Mesodermal cell (in vitro differentiated cells): ENCODE results near the gene FURIN.

Experiments used
- H3K27ac ChIP-seq: 2 replicates; pipeline ENCODE4 v1.7.0; 2013; ENCODE audit warnings: mild to moderate bottlenecking, low read depth, low read length, moderate library complexity; ENCODE audit not compliant: severe bottlenecking
- H3K36me3 ChIP-seq: 2 replicates; pipeline ENCODE4 v1.7.1; 2013; ENCODE audit warnings: mild to moderate bottlenecking, low read length, moderate library complexity; ENCODE audit not compliant: control insufficient read depth, insufficient read depth
- H3K4me1 ChIP-seq: one replicate; pipeline ENCODE4 v1.7.1; 2013; ENCODE audit warnings: mild to moderate bottlenecking, low read length; ENCODE audit not compliant: insufficient read depth, control insufficient read depth, poor library complexity, severe bottlenecking
- H3K4me3 ChIP-seq: 2 replicates; pipeline ENCODE4 v1.7.0; 2013; ENCODE audit warnings: low read length, control low read depth, mild to moderate bottlenecking; ENCODE audit not compliant: insufficient read depth, poor library complexity, severe bottlenecking; ENCODE audit errors: extremely low read depth
- H3K9me3 ChIP-seq: 2 replicates; pipeline ENCODE4 v1.7.1; 2013; ENCODE audit warnings: mild to moderate bottlenecking, low read length, moderate library complexity; ENCODE audit not compliant: control insufficient read depth
- whole genome bisulfite sequencing, 2 experiments: methylation state at CpG; one replicate each; pipeline ENCODE4 v1.1.5; 2013; ENCODE audit warnings: missing lambda C conversion rate in 2 of 2; ENCODE audit not compliant: insufficient coverage in 2 of 2; 5-methylcytosine and 5-hydroxymethylcytosine counted together

The FURIN gene

DNA sequence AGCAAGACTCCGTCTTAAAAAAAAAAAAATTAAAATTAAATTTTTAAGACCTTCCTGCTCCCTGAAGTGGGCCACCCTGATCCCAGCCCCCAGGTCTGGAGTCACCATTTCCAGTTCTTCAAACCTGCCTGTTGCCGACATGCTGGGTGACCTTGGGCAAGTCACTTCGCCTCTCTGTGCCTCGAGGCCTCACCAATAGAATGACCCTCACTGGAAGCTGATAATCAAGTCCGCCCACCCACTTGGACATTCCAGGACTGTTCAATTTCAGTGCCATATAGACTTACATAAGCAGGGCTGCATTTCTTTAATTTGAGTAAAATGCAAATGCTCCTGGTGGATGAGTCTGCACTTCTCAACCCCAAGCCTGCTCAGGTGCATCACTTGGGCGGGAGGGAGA lies 39.3 kb upstream of the FURIN start:
- Histone ChIP-seq H3K27ac (no peak overlapping the region), H3K4me3 (no peak overlapping the region), H3K36me3 (no peaks in the 10 kb centered on the region), H3K9me3 (no peaks in the 10 kb centered on the region), H3K4me1 (no peaks in the 10 kb centered on the region)
- WGBS, 2 experiments = 94% methylated on average over 3 to 5 of the region's 6 CpGs

DNA sequence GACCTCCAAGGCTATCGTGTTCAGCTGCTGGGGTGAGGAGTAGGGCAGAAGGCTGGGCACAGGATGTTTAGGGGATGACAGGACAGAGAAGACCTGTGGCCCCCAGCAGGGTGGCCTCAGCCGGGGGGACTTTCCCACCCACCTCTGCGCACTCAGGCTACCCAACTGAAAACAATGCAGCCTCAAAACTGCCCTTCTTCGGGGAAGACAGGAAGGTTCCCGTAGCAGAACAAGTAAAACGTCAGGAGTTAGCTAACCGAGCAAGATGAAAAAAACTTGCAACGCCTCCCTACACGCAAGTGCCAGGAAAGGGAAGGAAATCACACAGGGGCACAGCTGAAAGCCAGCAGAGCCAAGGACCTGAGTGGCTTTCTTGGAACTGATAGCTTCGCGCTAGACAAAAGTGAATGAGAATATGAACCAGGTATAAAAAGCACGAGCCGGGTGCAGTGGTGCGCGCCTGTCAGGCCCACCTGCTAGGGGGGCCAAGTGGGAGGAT lies 38.4 kb upstream of the FURIN start:
- H3K36me3 ChIP-seq = no peaks in the 10 kb centered on the region
- H3K9me3 ChIP-seq = no peaks in the 10 kb centered on the region
- H3K4me3 ChIP-seq = no peak overlapping the region
- WGBS, 2 experiments = 85 to 96% methylated on average over 8 to 14 of the region's 15 CpGs
- peaks cover 5% of the 10 kb centered on the region for H3K4me1 ChIP-seq
- H3K27ac ChIP-seq = no peak overlapping the region

DNA sequence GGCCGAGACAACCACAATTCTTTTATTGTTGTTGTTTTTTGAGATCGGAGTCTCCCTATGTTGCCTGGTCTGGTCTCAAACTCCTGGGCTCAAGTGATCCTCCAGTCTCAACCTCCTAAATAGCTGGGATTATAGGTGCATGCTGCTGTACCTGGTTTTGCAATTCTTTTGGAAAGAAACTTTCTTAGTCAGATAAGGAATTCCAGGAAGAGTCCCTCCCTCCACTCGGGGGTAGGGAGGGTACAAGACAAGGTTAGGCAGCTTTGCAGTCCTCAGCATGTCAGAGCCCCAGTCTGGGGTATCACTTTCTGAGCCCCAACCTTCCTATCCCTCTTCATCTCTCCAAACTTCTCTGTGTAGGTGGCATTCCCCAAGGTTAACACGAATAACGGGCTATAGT lies 33.8 kb upstream of the FURIN start:
- H3K4me3 ChIP-seq = no peak overlapping the region
- no peaks in the 10 kb centered on the region for H3K36me3 ChIP-seq
- 79 to 81% methylated on average over 3 to 4 of the region's 5 CpGs for WGBS, 2 experiments
- H3K27ac ChIP-seq = no peak overlapping the region
- no peaks in the 10 kb centered on the region for H3K9me3 ChIP-seq
- peaks cover 19% of the 10 kb centered on the region for H3K4me1 ChIP-seq

DNA sequence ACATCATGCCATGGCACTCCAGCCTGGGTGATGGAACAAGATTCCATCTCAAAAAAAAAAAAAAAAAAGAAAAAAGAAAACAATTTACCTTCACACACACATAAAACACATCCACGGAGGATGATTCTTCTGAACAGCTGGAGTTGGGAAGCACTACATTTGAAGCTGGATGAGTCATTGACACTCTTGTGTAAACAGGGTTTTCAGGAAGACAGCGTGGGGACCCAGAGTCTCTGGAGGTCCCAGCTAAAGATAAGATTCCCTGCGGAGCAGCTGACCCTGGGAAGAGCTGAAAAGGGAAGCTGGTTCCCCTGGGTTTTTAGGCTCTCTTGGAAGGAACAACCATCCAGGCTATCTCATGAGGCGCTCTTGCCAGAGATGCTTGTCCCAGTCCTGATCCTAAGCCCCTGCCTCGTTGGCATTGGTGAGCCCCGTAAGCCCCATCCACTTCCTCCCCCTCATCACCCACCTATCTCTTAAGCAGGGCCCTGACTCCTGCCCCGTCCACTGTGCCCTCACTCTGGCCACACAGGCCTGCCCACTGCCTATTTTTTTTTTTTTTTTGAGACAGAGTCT lies 32.0 kb upstream of the FURIN start:
- 68 to 81% methylated on average over 4 to 6 of the region's 7 CpGs for WGBS, 2 experiments
- H3K9me3 ChIP-seq = no peaks in the 10 kb centered on the region
- H3K27ac ChIP-seq = peak overlapping the region; percentile 80
- no peak overlapping the region for H3K4me3 ChIP-seq
- H3K4me1 ChIP-seq = peaks cover 31% of the 10 kb centered on the region
- H3K36me3 ChIP-seq = no peaks in the 10 kb centered on the region

DNA sequence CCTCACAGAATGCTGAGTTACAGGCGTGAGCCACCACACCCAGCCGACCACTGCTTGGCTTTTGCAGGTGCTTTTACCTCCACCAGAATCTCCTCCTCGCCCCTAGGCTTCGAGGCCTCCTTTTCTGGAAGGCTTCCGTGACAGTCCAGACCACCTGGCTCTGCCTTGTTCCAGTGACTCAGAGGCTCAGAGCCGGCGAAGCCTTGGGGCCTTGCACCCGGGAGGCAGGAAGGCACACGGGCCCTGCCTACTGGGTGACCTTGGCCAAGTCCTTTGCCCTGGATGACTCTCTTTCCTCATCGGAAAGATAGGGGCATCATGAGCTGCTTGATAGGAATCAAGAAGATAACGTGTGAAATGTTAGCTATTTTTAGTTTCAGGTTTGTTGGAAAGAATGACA lies 31.3 kb upstream of the FURIN start:
- Histone ChIP-seq H3K4me3 (no peak overlapping the region), H3K36me3 (no peaks in the 10 kb centered on the region), H3K9me3 (no peaks in the 10 kb centered on the region), H3K27ac (peak overlapping the region; percentile 10), H3K4me1 (peaks cover 31% of the 10 kb centered on the region)
- WGBS, 2 experiments = 94 to 98% methylated on average over 11 of the region's 11 CpGs

DNA sequence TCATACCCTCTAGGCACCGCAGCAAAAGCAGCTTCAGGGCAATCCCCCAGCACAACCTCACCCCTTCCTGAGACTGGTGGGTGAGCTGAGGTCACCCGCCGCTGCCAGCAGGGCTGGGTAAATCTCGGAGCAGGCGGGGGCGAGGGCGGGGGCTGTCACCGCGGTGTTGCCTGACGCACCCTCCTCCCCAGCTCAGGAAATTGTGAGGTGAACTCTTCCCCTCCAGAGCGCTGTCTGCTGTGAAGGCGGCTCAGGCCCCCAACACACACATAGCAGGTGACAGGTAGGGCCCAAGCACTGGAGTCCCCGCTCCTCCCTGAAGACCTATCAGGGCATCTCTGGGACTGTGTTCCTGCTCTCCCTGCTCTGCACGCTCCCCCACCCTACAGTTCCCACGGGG lies 30.2 kb upstream of the FURIN start:
- H3K4me3 ChIP-seq = no peak overlapping the region
- peaks cover 31% of the 10 kb centered on the region for H3K4me1 ChIP-seq
- no peaks in the 10 kb centered on the region for H3K36me3 ChIP-seq
- H3K27ac ChIP-seq = no peak overlapping the region
- 93 to 95% methylated on average over 12 of the region's 15 CpGs for WGBS, 2 experiments
- H3K9me3 ChIP-seq = no peaks in the 10 kb centered on the region

DNA sequence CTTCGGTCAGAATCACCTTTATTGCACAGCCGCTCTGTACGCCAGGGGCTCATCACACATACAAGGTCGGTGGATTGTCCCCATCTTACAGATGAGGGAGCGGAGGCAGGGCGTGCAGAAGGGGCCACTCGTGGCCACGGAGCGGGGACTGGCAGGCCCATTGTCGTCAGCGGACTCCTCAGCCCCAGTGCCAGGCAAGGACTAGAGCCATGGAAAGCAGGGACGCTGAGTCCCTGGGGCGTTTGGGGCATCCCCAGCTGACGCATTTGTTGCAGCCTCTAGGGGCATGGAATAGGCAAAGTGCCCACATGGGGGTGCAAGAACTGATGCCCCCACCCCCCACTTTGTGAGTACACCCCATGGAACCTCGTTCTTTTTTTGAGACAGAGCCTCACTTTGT lies 29.8 kb upstream of the FURIN start:
- H3K4me1 ChIP-seq = peaks cover 31% of the 10 kb centered on the region
- H3K27ac ChIP-seq = no peak overlapping the region
- H3K36me3 ChIP-seq = no peaks in the 10 kb centered on the region
- H3K4me3 ChIP-seq = no peak overlapping the region
- no peaks in the 10 kb centered on the region for H3K9me3 ChIP-seq
- WGBS, 2 experiments = 96 to 98% methylated on average over 14 to 15 of the region's 15 CpGs

DNA sequence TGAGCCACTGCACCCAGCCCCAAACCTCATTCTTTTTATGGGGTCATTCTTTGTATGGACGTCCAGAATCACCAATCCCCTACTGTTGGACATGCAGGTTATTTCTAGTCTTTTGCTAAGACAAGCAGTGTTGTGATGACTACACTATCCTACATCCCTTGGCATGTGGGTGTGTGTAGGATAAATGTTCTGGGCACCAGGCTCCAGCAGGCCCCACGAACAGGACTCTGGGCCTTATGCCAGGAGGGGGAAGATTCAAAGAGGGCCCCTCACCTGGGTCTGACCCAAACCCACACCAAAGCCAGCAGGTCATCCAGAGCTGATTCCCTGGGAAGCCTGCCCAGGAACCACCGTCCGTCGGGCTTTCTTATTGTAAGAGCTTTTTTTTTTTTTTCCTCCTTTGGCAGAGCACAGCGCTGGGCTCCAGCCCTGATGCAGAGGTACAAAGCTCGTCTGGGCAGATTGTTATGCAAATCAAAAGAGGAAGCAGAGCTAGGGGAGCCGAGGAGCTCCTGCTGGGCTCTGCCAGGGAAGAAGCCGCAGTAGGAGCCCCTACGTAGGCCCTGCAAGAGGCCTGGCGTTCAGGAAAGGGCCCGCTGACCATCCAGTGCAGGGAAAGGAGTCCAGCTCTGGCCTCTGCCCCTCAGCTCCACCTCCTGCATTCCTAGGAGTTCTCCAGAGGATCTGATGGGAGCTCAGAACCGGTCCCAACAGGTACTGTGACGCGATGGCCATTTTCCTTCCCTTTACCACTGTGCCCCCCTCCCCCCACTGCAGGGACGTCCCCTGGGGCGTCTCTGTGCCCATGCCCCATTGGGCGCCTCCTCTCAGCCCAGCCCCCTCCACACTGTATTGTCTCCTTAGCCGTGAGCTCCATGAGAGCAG lies 29.0 kb upstream of the FURIN start:
- Histone ChIP-seq H3K27ac (peak overlapping the region; percentile 30), H3K4me3 (no peak overlapping the region), H3K36me3 (no peaks in the 10 kb centered on the region), H3K9me3 (no peaks in the 10 kb centered on the region), H3K4me1 (peaks cover 31% of the 10 kb centered on the region)
- WGBS, 2 experiments = 37 to 46% methylated on average over 10 to 14 of the region's 19 CpGs

DNA sequence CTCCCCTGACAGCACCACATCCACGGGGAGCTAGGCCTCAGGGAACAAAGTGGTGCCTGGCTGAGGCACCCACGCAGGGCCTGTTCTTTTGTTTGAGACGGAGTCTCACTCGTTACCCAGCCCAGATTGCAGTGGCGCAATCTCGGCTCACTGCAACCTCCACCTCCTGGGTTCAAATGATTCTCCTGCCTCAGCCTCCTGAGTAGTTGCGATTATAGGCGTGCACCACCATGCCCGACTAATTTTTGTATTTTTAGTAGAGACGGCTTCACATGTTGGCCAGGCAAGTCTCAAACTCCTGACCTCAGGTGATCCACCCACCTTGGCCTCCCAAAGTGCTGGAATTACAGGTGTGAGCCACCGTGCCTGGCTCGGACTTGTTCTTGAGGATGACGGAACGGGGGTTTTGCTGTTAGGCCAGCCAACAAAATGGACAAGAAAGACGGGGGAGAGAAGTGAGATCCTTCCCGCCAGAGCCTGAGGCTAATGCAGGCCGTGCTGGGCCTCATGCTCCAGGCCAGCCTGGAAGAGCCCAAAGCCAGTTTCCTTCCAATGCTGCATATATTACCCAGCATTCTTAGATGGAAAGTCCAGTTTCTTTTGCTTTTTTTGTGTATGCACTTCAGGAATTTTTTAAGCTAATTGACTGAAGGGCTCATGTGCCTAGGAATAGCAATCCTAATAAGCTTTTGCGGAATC lies 28.1 kb upstream of the FURIN start:
- Histone ChIP-seq H3K4me3 (no peak overlapping the region), H3K9me3 (no peaks in the 10 kb centered on the region), H3K36me3 (no peaks in the 10 kb centered on the region), H3K27ac (peak overlapping the region; percentile 77), H3K4me1 (peaks cover 34% of the 10 kb centered on the region)
- WGBS, 2 experiments = 88 to 91% methylated on average over 15 to 16 of the region's 18 CpGs

DNA sequence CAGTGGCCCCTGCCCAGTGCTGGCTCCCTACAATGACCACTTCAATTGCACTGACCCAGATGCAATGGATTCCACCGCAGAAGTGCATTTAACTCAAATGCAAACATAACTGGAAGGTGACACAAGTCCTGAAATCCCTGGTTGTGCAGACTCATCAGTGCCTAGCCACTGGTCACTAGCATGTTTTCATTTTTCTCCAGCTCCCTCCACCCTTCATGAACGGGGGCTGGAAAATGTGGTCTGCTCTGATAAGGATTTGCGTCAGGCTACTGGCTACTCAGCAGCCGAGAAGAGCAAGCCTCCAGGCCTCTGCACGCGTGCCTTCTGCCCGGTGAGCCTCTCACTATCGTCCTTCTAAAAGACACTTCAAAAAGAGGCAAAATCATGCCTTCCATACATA lies 27.4 kb upstream of the FURIN start:
- peak overlapping the region; percentile 77 for H3K27ac ChIP-seq
- H3K4me1 ChIP-seq = peaks cover 39% of the 10 kb centered on the region
- no peaks in the 10 kb centered on the region for H3K9me3 ChIP-seq
- H3K4me3 ChIP-seq = no peak overlapping the region
- WGBS, 2 experiments = 85 to 90% methylated on average over 1 to 2 of the region's 8 CpGs
- H3K36me3 ChIP-seq = no peaks in the 10 kb centered on the region
